ENCODE data around the gene HBZ. TPM values are rescaled to one million over a fixed set of nuclear protein-coding genes. Genes with fewer than 3 reads are reported as not detected.
"Not testable (repeated sequence)": the region's sequence is repeated elsewhere in the genome, so short reads cannot be mapped to it uniquely, and the experiment has no call there.

HBZ gene
- total and polyA plus RNA-seq, 2 experiments from 2014 or later = 0.28 TPM; not detected in 1

- 75% methylated on average over 7 of the region's 7 CpGs for WGBS (ENCODE audit: low lambda C conversion rate, missing lambda C conversion rate)
- Histone ChIP-seq H3K79me2 (no peaks in the 10 kb centered on the region), H3K27ac (no peak overlapping the region)
Observed at GRCh38 chr16:155031-155398, 2.6 kb downstream of the HBZ start.

GRCh38 chr16:159136-159849 lies 6.8 kb downstream of the HBZ start:
- H3K9me2 ChIP-seq (replicated peaks; ENCODE audit: insufficient read depth) = no peaks in the 10 kb centered on the region
- H3K27ac ChIP-seq = no peak overlapping the region
- H3K79me2 ChIP-seq = no peaks in the 10 kb centered on the region
- no peak overlapping the region for H3K4me2 ChIP-seq
- H3K9me3 ChIP-seq (ENCODE audit: low read depth) = no peaks in the 10 kb centered on the region
- DNase-seq (ENCODE audit: low spot score) = no peak
- H3K27me3 ChIP-seq = peaks cover 53% of the 10 kb centered on the region
- H3K36me3 ChIP-seq (replicated peaks; ENCODE audit: insufficient read depth, low read depth) = no peaks in the 10 kb centered on the region
- TF ChIP-seq, protein P1, sequence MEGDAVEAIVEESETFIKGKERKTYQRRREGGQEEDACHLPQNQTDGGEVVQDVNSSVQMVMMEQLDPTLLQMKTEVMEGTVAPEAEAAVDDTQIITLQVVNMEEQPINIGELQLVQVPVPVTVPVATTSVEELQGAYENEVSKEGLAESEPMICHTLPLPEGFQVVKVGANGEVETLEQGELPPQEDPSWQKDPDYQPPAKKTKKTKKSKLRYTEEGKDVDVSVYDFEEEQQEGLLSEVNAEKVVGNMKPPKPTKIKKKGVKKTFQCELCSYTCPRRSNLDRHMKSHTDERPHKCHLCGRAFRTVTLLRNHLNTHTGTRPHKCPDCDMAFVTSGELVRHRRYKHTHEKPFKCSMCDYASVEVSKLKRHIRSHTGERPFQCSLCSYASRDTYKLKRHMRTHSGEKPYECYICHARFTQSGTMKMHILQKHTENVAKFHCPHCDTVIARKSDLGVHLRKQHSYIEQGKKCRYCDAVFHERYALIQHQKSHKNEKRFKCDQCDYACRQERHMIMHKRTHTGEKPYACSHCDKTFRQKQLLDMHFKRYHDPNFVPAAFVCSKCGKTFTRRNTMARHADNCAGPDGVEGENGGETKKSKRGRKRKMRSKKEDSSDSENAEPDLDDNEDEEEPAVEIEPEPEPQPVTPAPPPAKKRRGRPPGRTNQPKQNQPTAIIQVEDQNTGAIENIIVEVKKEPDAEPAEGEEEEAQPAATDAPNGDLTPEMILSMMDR (IDR thresholded peaks at IDR 0.05; ENCODE audit: poor library complexity) = no peak
- TF ChIP-seq EZH2 (IDR thresholded peaks at IDR 0.05; ENCODE audit: borderline replicate concordance) = no peak
- TF ChIP-seq EZH2phosphoT487 (IDR thresholded peaks at IDR 0.05; ENCODE audit: low read depth, severe bottlenecking, unreplicated experiment) = no peak
- H3K4me3 ChIP-seq = no peak overlapping the region
- WGBS (ENCODE audit: low lambda C conversion rate, missing lambda C conversion rate) = 57% methylated on average over 6 of the region's 6 CpGs
- no peaks in the 10 kb centered on the region for H4K20me1 ChIP-seq (ENCODE audit: insufficient read depth, poor library complexity, severe bottlenecking)
- peaks cover 6% of the 10 kb centered on the region for H3K4me1 ChIP-seq (ENCODE audit: insufficient read depth)
- H2AFZ ChIP-seq = no peak overlapping the region

More at GRCh38 chr16:155031-155398, 2.6 kb downstream of the HBZ start:
- H3K4me1 ChIP-seq (ENCODE audit: insufficient read depth) = peaks cover 7% of the 10 kb centered on the region
- DNase-seq (ENCODE audit: low spot score) = no peak
- H3K27me3 ChIP-seq = peaks cover 36% of the 10 kb centered on the region
- no peaks in the 10 kb centered on the region for H3K36me3 ChIP-seq (replicated peaks; ENCODE audit: insufficient read depth, low read depth)
- no peaks in the 10 kb centered on the region for H3K9me2 ChIP-seq (replicated peaks; ENCODE audit: insufficient read depth)
- H3K9me3 ChIP-seq (ENCODE audit: low read depth) = no peaks in the 10 kb centered on the region
- H4K20me1 ChIP-seq (ENCODE audit: insufficient read depth, poor library complexity, severe bottlenecking) = no peaks in the 10 kb centered on the region
- TF ChIP-seq EZH2phosphoT487 (IDR thresholded peaks at IDR 0.05; ENCODE audit: low read depth, severe bottlenecking, unreplicated experiment) (no peak), EZH2 (IDR thresholded peaks at IDR 0.05; ENCODE audit: borderline replicate concordance) (peak; percentile 14)
- TF ChIP-seq, protein P1 (IDR thresholded peaks at IDR 0.05; ENCODE audit: poor library complexity) = no peak
- peak overlapping the region; percentile 96 for H3K4me2 ChIP-seq
- peak overlapping the region; percentile 29 for H2AFZ ChIP-seq
- no peak overlapping the region for H3K4me3 ChIP-seq

DNA sequence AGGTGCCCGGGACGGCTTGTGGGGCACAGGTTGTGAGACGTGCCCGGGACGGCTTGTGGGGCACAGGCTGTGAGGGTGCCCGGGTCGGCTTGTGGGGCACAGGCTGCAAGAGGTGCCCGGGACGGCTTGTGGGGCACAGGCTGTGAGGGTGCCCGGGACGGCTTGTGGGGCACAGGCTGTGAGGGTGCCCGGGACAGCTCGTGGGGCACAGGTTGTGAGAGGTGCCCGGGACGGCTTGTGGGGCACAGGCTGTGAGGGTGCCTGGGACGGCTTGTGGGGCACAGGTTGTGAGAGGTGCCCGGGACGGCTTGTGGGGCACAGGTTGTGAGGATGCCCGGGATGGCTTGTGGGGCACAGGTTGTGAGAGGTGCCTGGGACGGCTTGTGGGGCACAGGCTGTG lies 7.8 kb downstream of the HBZ start:
- not testable (repeated sequence) for H3K4me2 ChIP-seq; H3K4me3 ChIP-seq; H4K20me1 ChIP-seq (ENCODE audit: insufficient read depth, poor library complexity, severe bottlenecking); H3K36me3 ChIP-seq (replicated peaks; ENCODE audit: insufficient read depth, low read depth); H3K4me1 ChIP-seq (ENCODE audit: insufficient read depth); H3K27ac ChIP-seq; DNase-seq (ENCODE audit: low spot score); H3K79me2 ChIP-seq; H3K9me3 ChIP-seq (ENCODE audit: low read depth); H3K9me2 ChIP-seq (replicated peaks; ENCODE audit: insufficient read depth); H2AFZ ChIP-seq
- H3K27me3 ChIP-seq = peaks cover 49% of the 10 kb centered on the region
- no CpG with 5 or more reads among the region's 20 CpGs for WGBS (ENCODE audit: low lambda C conversion rate, missing lambda C conversion rate)

DNA sequence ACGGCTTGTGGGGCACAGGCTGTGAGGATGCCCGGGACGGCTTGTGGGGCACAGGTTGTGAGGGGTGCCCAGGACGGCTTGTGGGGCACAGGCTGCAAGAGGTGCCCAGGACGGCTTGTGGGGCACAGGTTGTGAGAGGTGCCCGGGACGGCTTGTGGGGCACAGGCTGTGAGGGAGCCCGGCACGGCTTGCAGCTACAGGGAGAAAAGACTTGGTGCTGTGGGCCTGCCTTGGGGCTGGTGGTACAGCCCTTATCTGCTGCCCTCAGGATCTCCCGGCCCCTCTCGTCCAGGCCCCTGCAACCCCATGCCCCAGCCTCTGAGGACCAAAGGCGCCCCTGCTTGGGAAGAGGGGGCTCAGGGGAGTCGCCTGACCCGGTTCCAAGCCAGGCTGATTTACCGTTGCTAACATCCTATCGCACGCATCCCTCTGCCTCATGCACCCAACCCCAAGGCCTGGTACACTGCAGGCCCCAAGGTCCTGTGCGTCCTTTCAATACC lies 8.3 kb downstream of the HBZ start:
- Histone ChIP-seq H3K4me1 (ENCODE audit: insufficient read depth) (no peaks in the 10 kb centered on the region), H3K36me3 (replicated peaks; ENCODE audit: insufficient read depth, low read depth) (no peaks in the 10 kb centered on the region), H3K4me2 (no peak overlapping the region), H4K20me1 (ENCODE audit: insufficient read depth, poor library complexity, severe bottlenecking) (no peaks in the 10 kb centered on the region), H3K4me3 (no peak overlapping the region), H3K27ac (no peak overlapping the region), H2AFZ (no peak overlapping the region), H3K79me2 (no peaks in the 10 kb centered on the region), H3K9me2 (replicated peaks; ENCODE audit: insufficient read depth) (no peaks in the 10 kb centered on the region), H3K27me3 (peaks cover 50% of the 10 kb centered on the region), H3K9me3 (ENCODE audit: low read depth) (no peaks in the 10 kb centered on the region)
- DNase-seq (ENCODE audit: low spot score) = no peak
- 75% methylated on average over 14 of the region's 18 CpGs for WGBS (ENCODE audit: low lambda C conversion rate, missing lambda C conversion rate)
- TF ChIP-seq, protein P1 (IDR thresholded peaks at IDR 0.05; ENCODE audit: poor library complexity) = no peak
- TF ChIP-seq EZH2 (IDR thresholded peaks at IDR 0.05; ENCODE audit: borderline replicate concordance) (no peak), EZH2phosphoT487 (IDR thresholded peaks at IDR 0.05; ENCODE audit: low read depth, severe bottlenecking, unreplicated experiment) (no peak)

Measured in hepatocyte (in vitro differentiated cells).